ENCODE data around the gene AGBL1. TPM values are rescaled to one million over a fixed set of nuclear protein-coding genes. Genes with fewer than 3 reads are reported as not detected.
"Not testable (repeated sequence)": the region's sequence is repeated elsewhere in the genome, so short reads cannot be mapped to it uniquely, and the experiment has no call there.

AGBL1 gene
- total and polyA plus RNA-seq, 11 donors = under 0.01 to 0.08 (median 0.02) TPM; not detected in 8

DNA sequence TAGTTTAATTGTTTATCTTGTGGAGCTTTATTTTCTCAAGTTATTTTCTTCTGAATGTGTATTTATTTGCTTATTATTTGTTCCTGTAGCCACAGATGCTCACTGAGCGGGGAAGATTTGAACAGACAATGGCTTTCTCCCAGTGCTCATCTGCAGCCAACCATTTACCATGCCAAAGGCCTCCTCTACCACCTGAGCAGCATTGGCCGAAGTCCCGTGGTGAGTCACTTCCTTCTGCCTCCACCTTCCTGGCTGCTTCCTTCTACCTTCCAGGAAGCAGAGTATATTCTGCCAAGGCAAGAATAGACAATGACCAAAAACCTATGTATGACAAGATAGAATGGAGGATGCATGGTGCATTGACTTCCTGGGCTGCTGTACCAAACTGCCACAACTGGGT lies 443.1 kb downstream of the AGBL1 start:
- DNase-seq (no peak), ATAC-seq (no peak)
- H3K4me1 ChIP-seq = no peaks in the 10 kb centered on the region
- H3K27me3 ChIP-seq = peaks cover 0 to 2% (median 0%) of the 10 kb centered on the region in 9 donors
- 74 to 82% (median 77%) methylated on average over 3 of the region's 3 CpGs for WGBS, 4 donors
- H3K4me3 ChIP-seq = no peak overlapping the region
- TF ChIP-seq POLR2A (IDR thresholded peaks at IDR 0.05) = no peak
- TF ChIP-seq, protein P1, sequence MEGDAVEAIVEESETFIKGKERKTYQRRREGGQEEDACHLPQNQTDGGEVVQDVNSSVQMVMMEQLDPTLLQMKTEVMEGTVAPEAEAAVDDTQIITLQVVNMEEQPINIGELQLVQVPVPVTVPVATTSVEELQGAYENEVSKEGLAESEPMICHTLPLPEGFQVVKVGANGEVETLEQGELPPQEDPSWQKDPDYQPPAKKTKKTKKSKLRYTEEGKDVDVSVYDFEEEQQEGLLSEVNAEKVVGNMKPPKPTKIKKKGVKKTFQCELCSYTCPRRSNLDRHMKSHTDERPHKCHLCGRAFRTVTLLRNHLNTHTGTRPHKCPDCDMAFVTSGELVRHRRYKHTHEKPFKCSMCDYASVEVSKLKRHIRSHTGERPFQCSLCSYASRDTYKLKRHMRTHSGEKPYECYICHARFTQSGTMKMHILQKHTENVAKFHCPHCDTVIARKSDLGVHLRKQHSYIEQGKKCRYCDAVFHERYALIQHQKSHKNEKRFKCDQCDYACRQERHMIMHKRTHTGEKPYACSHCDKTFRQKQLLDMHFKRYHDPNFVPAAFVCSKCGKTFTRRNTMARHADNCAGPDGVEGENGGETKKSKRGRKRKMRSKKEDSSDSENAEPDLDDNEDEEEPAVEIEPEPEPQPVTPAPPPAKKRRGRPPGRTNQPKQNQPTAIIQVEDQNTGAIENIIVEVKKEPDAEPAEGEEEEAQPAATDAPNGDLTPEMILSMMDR (IDR thresholded peaks at IDR 0.05) = no peak
- no peak overlapping the region for H3K27ac ChIP-seq
- H3K9me3 ChIP-seq = peaks cover 0 to 6% (median 0%) of the 10 kb centered on the region in 12 donors
- intact Hi-C loops (cut with DNase I) = no loop called here
- H3K36me3 ChIP-seq = no peaks in the 10 kb centered on the region

DNA sequence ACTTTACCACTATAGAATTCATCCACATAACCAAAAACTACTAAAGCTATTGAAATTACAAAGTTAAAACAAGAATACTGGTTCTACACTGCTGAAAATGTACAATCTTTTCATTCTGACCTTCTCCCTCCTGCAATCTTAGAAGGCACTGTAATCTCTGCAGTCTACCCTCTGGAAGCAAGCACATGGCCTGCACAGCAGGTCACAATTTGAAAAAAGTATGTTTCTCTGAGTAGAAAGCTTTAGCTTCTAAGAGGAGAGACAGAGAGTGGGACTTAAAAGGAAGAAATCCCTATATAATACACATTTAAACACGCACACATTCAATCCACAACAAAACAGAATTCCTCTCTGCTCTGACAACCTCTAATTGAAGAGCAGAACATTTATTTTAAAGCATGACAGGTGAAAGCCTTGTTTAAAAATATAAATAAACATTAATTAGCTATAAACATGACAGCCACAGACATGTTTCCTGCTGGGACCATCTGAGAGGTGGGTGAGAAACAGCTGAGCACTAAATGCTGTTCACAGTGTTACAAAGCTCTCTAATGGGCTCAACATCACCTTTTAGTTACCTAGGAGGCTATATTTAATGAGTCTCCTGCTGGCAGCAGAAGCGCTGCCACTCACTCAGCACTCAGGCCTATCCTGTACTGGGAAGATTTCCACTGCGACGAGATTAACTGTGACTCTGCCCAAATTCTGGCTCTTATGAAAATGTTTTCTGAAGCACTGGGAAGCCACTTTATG lies 447.4 kb downstream of the AGBL1 start:
- 59 to 80% (median 68%) methylated on average over 4 of the region's 4 CpGs for WGBS, 4 donors
- H3K9me3 ChIP-seq = peaks cover 0 to 6% (median 0%) of the 10 kb centered on the region in 12 donors

DNA sequence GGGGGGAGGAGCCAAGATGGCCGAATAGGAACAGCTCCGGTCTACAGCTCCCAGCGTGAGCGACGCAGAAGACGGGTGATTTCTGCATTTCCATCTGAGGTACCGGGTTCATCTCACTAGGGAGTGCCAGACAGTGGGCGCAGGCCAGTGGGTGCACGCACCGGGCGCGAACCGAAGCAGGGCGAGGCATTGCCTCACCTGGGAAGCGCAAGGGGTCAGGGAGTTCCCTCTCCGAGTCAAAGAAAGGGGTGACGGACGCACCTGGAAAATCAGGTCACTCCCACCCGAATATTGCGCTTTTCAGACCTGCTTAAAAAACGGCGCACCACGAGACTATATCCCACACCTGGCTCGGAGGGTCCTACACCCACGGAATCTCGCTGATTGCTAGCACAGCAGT lies 448.4 kb downstream of the AGBL1 start:
- ATAC-seq; H3K27ac ChIP-seq; H3K4me3 ChIP-seq; H3K27me3 ChIP-seq; intact Hi-C loops (cut with DNase I); H3K4me1 ChIP-seq; DNase-seq; H3K9me3 ChIP-seq; H3K36me3 ChIP-seq: not testable (repeated sequence)
- WGBS, 4 donors = 84 to 88% (median 86%) methylated on average over 19 to 26 of the region's 26 CpGs

More for the DNA sequence above, 447.4 kb downstream of the AGBL1 start:
- no peak for ATAC-seq
- H3K27ac ChIP-seq = no peak overlapping the region
- H3K36me3 ChIP-seq = no peaks in the 10 kb centered on the region
- no peaks in the 10 kb centered on the region for H3K4me1 ChIP-seq
- TF ChIP-seq, protein P1 (IDR thresholded peaks at IDR 0.05) = no peak
- TF ChIP-seq POLR2A (IDR thresholded peaks at IDR 0.05) = no peak
- no peak overlapping the region for H3K4me3 ChIP-seq
- DNase-seq = no peak
- intact Hi-C loops (cut with DNase I) = no loop called here
- H3K27me3 ChIP-seq = no peaks in the 10 kb centered on the region

DNA sequence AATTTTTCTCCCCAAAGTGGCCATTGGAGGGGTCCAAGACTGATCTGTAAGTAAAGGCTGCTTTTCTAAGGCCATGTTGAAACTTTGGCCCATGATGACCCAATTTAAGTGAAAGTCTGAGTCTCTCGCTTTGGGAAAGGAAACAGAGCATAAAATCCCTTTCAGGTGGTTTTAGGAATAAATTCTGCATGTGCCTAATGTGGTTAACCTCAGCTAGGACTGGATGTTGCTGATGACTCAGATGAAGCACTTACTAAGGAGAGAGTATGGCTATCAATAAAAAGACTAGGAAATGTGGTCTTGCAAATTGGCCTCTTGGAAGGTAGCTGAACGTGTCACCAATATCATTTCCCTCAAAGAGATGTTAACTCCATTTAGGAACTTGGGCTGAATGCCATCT lies 458.5 kb downstream of the AGBL1 start:
- 58 to 80% (median 77%) methylated on average over 2 of the region's 2 CpGs for WGBS, 4 donors
- H3K9me3 ChIP-seq = no peaks in the 10 kb centered on the region
- intact Hi-C loops (cut with DNase I) = no loop called here
- H3K4me1 ChIP-seq = no peaks in the 10 kb centered on the region
- H3K36me3 ChIP-seq = no peaks in the 10 kb centered on the region
- ATAC-seq (no peak), DNase-seq (no peak)
- H3K27ac ChIP-seq = no peak overlapping the region
- no peak overlapping the region for H3K4me3 ChIP-seq
- TF ChIP-seq POLR2A (IDR thresholded peaks at IDR 0.05) = no peak
- TF ChIP-seq, protein P1 (IDR thresholded peaks at IDR 0.05) = no peak
- H3K27me3 ChIP-seq = no peaks in the 10 kb centered on the region

Data from heart left ventricle (tissue), 16 donors.